ENCODE data around the gene KLHDC3. TPM values are rescaled to one million over a fixed set of nuclear protein-coding genes. Genes with fewer than 3 reads are reported as not detected.

KLHDC3 gene
- total RNA-seq, 1 experiment from 2014 or later: 122 TPM

DNA sequence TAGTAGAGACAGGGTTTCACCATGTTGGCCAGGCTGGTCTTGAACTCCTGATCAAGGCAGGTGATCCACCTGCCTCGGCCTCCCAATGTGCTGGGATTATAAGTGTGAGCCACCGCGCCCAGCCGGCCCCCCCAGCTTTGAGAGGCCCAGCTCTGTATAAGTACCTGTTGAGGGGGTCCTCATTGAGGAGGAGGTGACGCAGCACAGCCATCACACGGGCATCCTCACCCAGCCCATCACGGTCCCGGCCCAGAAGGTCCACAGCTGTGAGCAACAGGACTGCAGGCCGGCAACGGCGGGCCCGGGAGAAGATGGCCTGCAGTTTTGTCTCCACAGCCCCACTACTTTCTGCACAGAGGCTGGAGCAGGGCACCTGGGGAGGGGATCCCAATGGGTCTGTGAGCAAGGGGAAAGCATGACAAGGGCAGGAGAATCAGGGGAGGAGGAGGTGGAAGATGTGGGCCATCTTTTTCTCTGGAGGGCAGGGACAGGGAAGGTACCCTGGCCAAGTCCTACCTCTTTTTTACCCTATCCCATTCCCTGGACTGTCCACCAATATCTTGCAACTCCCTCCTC lies 45.8 kb upstream of the KLHDC3 start:
- Histone ChIP-seq H3K27ac (no peak overlapping the region), H3F3A (ENCODE audit: insufficient read depth, low read depth) (peaks cover 24% of the 10 kb centered on the region), H4K20me1 (ENCODE audit: insufficient read depth) (no peaks in the 10 kb centered on the region), H3K4me2 (no peak overlapping the region), H3K9me3 (ENCODE audit: insufficient read depth, low read depth) (no peaks in the 10 kb centered on the region), H3K36me3 (ENCODE audit: low read depth) (no peaks in the 10 kb centered on the region; the same call in 1 of the 2 replicates), H3K79me2 (ENCODE audit: low read depth) (no peaks in the 10 kb centered on the region), H3K9me2 (ENCODE audit: insufficient read depth) (no peaks in the 10 kb centered on the region), H3K4me3 (no peak overlapping the region), H2AFZ (no peak overlapping the region), H3K4me1 (replicated peaks; ENCODE audit: insufficient read depth) (peaks cover 25% of the 10 kb centered on the region), H3K27me3 (ENCODE audit: insufficient read depth, low read depth) (no peaks in the 10 kb centered on the region)
- no peak for DNase-seq
- TF ChIP-seq CTCF (conservative IDR thresholded peaks at IDR 0.05) (no peak), EZH2 (IDR thresholded peaks at IDR 0.05; ENCODE audit: low read depth) (no peak)
- BruUV-seq (replicated peaks): no TSS peak
- CTCF ChIA-PET: no interaction called here
- POLR2A ChIA-PET (ENCODE audit: unreplicated experiment): no interaction called here
- intact Hi-C loops (cut with micrococcal nuclease; ENCODE audit: unreplicated experiment): no loop called here

- no peaks in the 10 kb centered on the region for H3K79me2 ChIP-seq (ENCODE audit: low read depth)
- no peak overlapping the region for H3K4me3 ChIP-seq
- no peaks in the 10 kb centered on the region for H4K20me1 ChIP-seq (ENCODE audit: insufficient read depth)
- DNase-seq: no peak
- CTCF ChIA-PET: interaction anchor here (0.6 kb wide), 1 partner anchor 10 kb away, joined by 3 read pairs; the partner anchor contains the start of gene PEX6
- BruUV-seq (replicated peaks): no TSS peak
- H3K4me1 ChIP-seq (replicated peaks; ENCODE audit: insufficient read depth): peaks cover 25% of the 10 kb centered on the region
- intact Hi-C loops (cut with micrococcal nuclease; ENCODE audit: unreplicated experiment): no loop called here
- no peak overlapping the region for H3K4me2 ChIP-seq
- H3F3A ChIP-seq (ENCODE audit: insufficient read depth, low read depth): peaks cover 24% of the 10 kb centered on the region
- no peaks in the 10 kb centered on the region for H3K9me3 ChIP-seq (ENCODE audit: insufficient read depth, low read depth)
- POLR2A ChIA-PET (ENCODE audit: unreplicated experiment): no interaction called here
- no peaks in the 10 kb centered on the region for H3K9me2 ChIP-seq (ENCODE audit: insufficient read depth)
- no peak overlapping the region for H3K27ac ChIP-seq
- H3K36me3 ChIP-seq (ENCODE audit: low read depth): no peaks in the 10 kb centered on the region; the same call in 1 of the 2 replicates
- TF ChIP-seq CTCF (conservative IDR thresholded peaks at IDR 0.05) (no peak), EZH2 (IDR thresholded peaks at IDR 0.05; ENCODE audit: low read depth) (no peak)
- H3K27me3 ChIP-seq (ENCODE audit: insufficient read depth, low read depth): no peaks in the 10 kb centered on the region
- H2AFZ ChIP-seq: no peak overlapping the region
Observed at GRCh38 chr6:42968783-42969182, 45.3 kb upstream of the KLHDC3 start.

DNA sequence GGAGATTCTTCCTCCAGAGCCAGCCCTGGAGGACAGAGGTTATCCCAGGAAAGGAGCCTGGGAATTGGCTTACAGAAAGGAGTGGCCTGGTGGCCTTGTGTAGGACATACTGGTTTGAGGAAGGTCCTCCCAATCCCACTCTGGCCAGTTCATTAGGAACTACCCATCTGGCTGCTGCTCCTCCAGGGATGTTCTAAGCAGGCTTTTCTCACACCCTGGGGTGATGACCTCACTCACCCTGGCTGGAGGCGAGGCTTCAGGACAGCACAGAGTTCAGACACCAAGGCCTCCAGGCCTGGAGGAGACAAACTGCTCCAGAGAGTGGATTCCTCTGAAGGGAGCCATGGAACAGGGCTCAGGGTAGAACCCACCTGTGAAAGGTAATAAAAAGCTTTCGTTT lies 44.6 kb upstream of the KLHDC3 start:
- DNase-seq: no peak
- no peaks in the 10 kb centered on the region for H3K79me2 ChIP-seq (ENCODE audit: low read depth)
- CTCF ChIA-PET: no interaction called here
- H3F3A ChIP-seq (ENCODE audit: insufficient read depth, low read depth): peaks cover 24% of the 10 kb centered on the region
- no peak overlapping the region for H3K4me3 ChIP-seq
- POLR2A ChIA-PET (ENCODE audit: unreplicated experiment): interaction anchor here (0.6 kb wide), 1 partner anchor 556 kb away, joined by 3 read pairs; no protein-coding TSS in a partner anchor
- H3K4me2 ChIP-seq: no peak overlapping the region
- TF ChIP-seq CTCF (conservative IDR thresholded peaks at IDR 0.05) (no peak), EZH2 (IDR thresholded peaks at IDR 0.05; ENCODE audit: low read depth) (no peak)
- H3K4me1 ChIP-seq (replicated peaks; ENCODE audit: insufficient read depth): peaks cover 25% of the 10 kb centered on the region
- H4K20me1 ChIP-seq (ENCODE audit: insufficient read depth): no peaks in the 10 kb centered on the region
- no peaks in the 10 kb centered on the region for H3K27me3 ChIP-seq (ENCODE audit: insufficient read depth, low read depth)
- intact Hi-C loops (cut with micrococcal nuclease; ENCODE audit: unreplicated experiment): no loop called here
- H3K9me2 ChIP-seq (ENCODE audit: insufficient read depth): no peaks in the 10 kb centered on the region
- H3K36me3 ChIP-seq (ENCODE audit: low read depth): no peaks in the 10 kb centered on the region; the same call in 1 of the 2 replicates
- H3K27ac ChIP-seq: no peak overlapping the region
- no TSS peak for BruUV-seq (replicated peaks)
- H3K9me3 ChIP-seq (ENCODE audit: insufficient read depth, low read depth): no peaks in the 10 kb centered on the region
- H2AFZ ChIP-seq: no peak overlapping the region

All from PC-9 (cell line).